GM23338 (cell line): ENCODE measurements around the gene ADCY7. TPM values are rescaled to one million over a fixed set of nuclear protein-coding genes. Genes with fewer than 3 reads are reported as not detected.

ENCODE experiments used
- ATAC-seq: fragments of 200-7000 bp; cut with Tn5 transposase; 3 replicates; pipeline ENCODE4 v1.9.1; 2020
- DNase-seq: peaks from one replicate; pipeline ENCODE4 v3.0.0-alpha.2; 2015; ENCODE audit warnings: low spot score
- H2AFZ ChIP-seq: fragments of 200-600 bp; sonication (generic); 2 replicates; pipeline ENCODE4 v1.8.0; 2016; ENCODE audit warnings: antibody characterized with exemption, mild to moderate bottlenecking, moderate library complexity
- H3F3A ChIP-seq: fragments of 200-600 bp; sonication (generic); replicated peaks from 2 replicates; pipeline ENCODE4 v1.8.0; 2017; ENCODE audit warnings: antibody characterized with exemption, mixed run types, low read depth
- H3K27ac ChIP-seq: fragments of 200-600 bp; sonication (generic); 2 replicates; pipeline ENCODE4 v1.6.1; 2016; ENCODE audit warnings: low read depth
- H3K27me3 ChIP-seq: fragments of 200-600 bp; sonication (generic); 2 replicates; pipeline ENCODE4 v1.8.0; 2016; ENCODE audit warnings: mild to moderate bottlenecking, mixed run types, moderate library complexity; ENCODE audit not compliant: insufficient read depth
- H3K36me3 ChIP-seq: fragments of 200-600 bp; sonication (generic); 2 replicates; pipeline ENCODE4 v1.8.0; 2016; ENCODE audit warnings: mild to moderate bottlenecking; ENCODE audit not compliant: insufficient read depth
- H3K4me1 ChIP-seq: fragments of 200-600 bp; sonication (generic); 2 replicates; pipeline ENCODE4 v1.8.0; 2016; ENCODE audit warnings: mild to moderate bottlenecking, moderate library complexity; ENCODE audit not compliant: insufficient read depth
- H3K4me2 ChIP-seq: fragments of 200-600 bp; sonication (generic); 2 replicates; pipeline ENCODE4 v1.7.1; 2017; ENCODE audit warnings: mixed run types
- H3K4me3 ChIP-seq: fragments of 200-600 bp; sonication (generic); 2 replicates; pipeline ENCODE4 v1.6.1; 2016; ENCODE audit warnings: mixed run types
- H3K79me2 ChIP-seq: fragments of 200-600 bp; sonication (generic); replicated peaks from 2 replicates; pipeline ENCODE4 v1.8.0; 2017; ENCODE audit warnings: mild to moderate bottlenecking; ENCODE audit not compliant: insufficient read depth
- H3K9me2 ChIP-seq: fragments of 200-600 bp; sonication (generic); 2 replicates; pipeline ENCODE4 v1.8.0; 2017; ENCODE audit not compliant: insufficient read depth
- H4K20me1 ChIP-seq: fragments of 200-600 bp; sonication (generic); replicated peaks from 2 replicates; pipeline ENCODE4 v1.8.0; 2017; ENCODE audit warnings: mild to moderate bottlenecking; ENCODE audit not compliant: insufficient read depth
- H3K27ac Mint-ChIP-seq: 2 replicates; pipeline ENCODE4 v1.8.0; 2020; ENCODE audit warnings: inconsistent platforms, mild to moderate bottlenecking, moderate library complexity, mixed read lengths
- H3K27me3 Mint-ChIP-seq: 3 replicates; pipeline ENCODE4 v1.8.0; 2022; ENCODE audit warnings: low read depth, mild to moderate bottlenecking, moderate library complexity, mixed read lengths, inconsistent platforms; ENCODE audit not compliant: insufficient read depth, poor library complexity
- H3K36me3 Mint-ChIP-seq: 3 replicates; pipeline ENCODE4 v1.8.0; 2021; ENCODE audit warnings: low read depth, mild to moderate bottlenecking, inconsistent platforms, moderate library complexity, mixed read lengths
- H3K4me1 Mint-ChIP-seq: 3 replicates; pipeline ENCODE4 v1.8.0; 2020; ENCODE audit warnings: mild to moderate bottlenecking, inconsistent platforms, mixed read lengths
- H3K4me3 Mint-ChIP-seq: 3 replicates; pipeline ENCODE4 v1.8.0; 2021; ENCODE audit warnings: moderate library complexity, mild to moderate bottlenecking, inconsistent platforms, mixed read lengths
- H3K9me3 Mint-ChIP-seq: 3 replicates; pipeline ENCODE4 v1.8.0; 2020; ENCODE audit warnings: moderate library complexity, mild to moderate bottlenecking, inconsistent platforms, mixed read lengths
- CREB1 ChIP-seq: fragments of 250-450 bp; sonication (Bioruptor Pico); IDR thresholded peaks from 2 replicates; pipeline ENCODE4 v1.5.0; 2020; ENCODE audit warnings: low read depth, mild to moderate bottlenecking, moderate library complexity
- CTCF ChIP-seq, 2 experiments: fragments of 200-600 bp in 1 of 2; sonication (generic) in 1 of 2; conservative IDR thresholded peaks; 2 replicates each; pipeline versions ENCODE4 v1.5.1 to v1.6.1; 2016 to 2017; ENCODE audit warnings: antibody characterized with exemption in 2 of 2, low read depth in 2 of 2, mild to moderate bottlenecking in 2 of 2, moderate library complexity in 1 of 2
- EZH2 ChIP-seq: fragments of 200-600 bp; sonication (generic); IDR thresholded peaks from one replicate; pipeline ENCODE4 v1.8.0; 2017; ENCODE audit warnings: antibody characterized with exemption, mild to moderate bottlenecking, low read depth; ENCODE audit not compliant: unreplicated experiment
- EZH2phosphoT487 ChIP-seq: fragments of 200-600 bp; sonication (generic); IDR thresholded peaks from one replicate; pipeline ENCODE4 v1.8.1; 2018; ENCODE audit warnings: antibody characterized with exemption; ENCODE audit not compliant: unreplicated experiment
- JUNB ChIP-seq: IDR thresholded peaks from one replicate; pipeline ENCODE4 v1.6.1; 2016; ENCODE audit warnings: antibody characterized with exemption; ENCODE audit not compliant: unreplicated experiment
- NANOG ChIP-seq: IDR thresholded peaks from 2 replicates; pipeline ENCODE4 v1.6.1; 2016; ENCODE audit warnings: antibody characterized with exemption, borderline replicate concordance
- POLR2AphosphoS5 ChIP-seq: IDR thresholded peaks from 2 replicates; pipeline ENCODE4 v1.6.1; 2016; ENCODE audit warnings: antibody characterized with exemption, low read depth
- STAT1 ChIP-seq: IDR thresholded peaks from one replicate; pipeline ENCODE4 v1.6.1; 2016; ENCODE audit warnings: antibody characterized with exemption; ENCODE audit not compliant: unreplicated experiment
- ZNF331 ChIP-seq: fragments of 250-450 bp; sonication (Bioruptor Pico); IDR thresholded peaks from 2 replicates; pipeline ENCODE4 v1.5.0; 2020; ENCODE audit warnings: low read depth, mild to moderate bottlenecking, moderate library complexity
- polyA plus RNA-seq: library from polyadenylated mRNA; unstranded; fragments of >200 nt; fragmentation: Nextera tagmentation; extraction: Ambion mirVana; gene quantifications from 2 replicates; pipeline ENCODE4 v1.2.1, GENCODE V29; 2016
- total RNA-seq: library from RNA; depleted of rRNA; stranded (reverse); fragments of >200 nt; shearing (Covaris generic); gene quantifications from 2 replicates; pipeline ENCODE4 v1.2.3, GENCODE V29; 2014
- TF ChIP-seq, protein P1 (sequence below): IDR thresholded peaks from one replicate; pipeline ENCODE4 v1.6.1; 2018; ENCODE audit warnings: antibody characterized with exemption; ENCODE audit not compliant: unreplicated experiment
- TF ChIP-seq, protein P2 (sequence below): IDR thresholded peaks from 2 replicates; pipeline ENCODE4 v1.6.1; 2016; ENCODE audit warnings: antibody characterized with exemption

ADCY7 gene
- total and polyA plus RNA-seq, 2 experiments from 2014 or later, result 2.4 to 10.5 TPM

GRCh38 chr16:50336884-50337283 lies 70.5 kb downstream of the ADCY7 start (continued):
- TF ChIP-seq CTCF (conservative IDR thresholded peaks at IDR 0.05; ENCODE audit: low read depth in 2 of 2) (no peak), ZNF331 (CRISPR knock-in tag) (no peak), NANOG (no peak)
- TF ChIP-seq, protein P1, sequence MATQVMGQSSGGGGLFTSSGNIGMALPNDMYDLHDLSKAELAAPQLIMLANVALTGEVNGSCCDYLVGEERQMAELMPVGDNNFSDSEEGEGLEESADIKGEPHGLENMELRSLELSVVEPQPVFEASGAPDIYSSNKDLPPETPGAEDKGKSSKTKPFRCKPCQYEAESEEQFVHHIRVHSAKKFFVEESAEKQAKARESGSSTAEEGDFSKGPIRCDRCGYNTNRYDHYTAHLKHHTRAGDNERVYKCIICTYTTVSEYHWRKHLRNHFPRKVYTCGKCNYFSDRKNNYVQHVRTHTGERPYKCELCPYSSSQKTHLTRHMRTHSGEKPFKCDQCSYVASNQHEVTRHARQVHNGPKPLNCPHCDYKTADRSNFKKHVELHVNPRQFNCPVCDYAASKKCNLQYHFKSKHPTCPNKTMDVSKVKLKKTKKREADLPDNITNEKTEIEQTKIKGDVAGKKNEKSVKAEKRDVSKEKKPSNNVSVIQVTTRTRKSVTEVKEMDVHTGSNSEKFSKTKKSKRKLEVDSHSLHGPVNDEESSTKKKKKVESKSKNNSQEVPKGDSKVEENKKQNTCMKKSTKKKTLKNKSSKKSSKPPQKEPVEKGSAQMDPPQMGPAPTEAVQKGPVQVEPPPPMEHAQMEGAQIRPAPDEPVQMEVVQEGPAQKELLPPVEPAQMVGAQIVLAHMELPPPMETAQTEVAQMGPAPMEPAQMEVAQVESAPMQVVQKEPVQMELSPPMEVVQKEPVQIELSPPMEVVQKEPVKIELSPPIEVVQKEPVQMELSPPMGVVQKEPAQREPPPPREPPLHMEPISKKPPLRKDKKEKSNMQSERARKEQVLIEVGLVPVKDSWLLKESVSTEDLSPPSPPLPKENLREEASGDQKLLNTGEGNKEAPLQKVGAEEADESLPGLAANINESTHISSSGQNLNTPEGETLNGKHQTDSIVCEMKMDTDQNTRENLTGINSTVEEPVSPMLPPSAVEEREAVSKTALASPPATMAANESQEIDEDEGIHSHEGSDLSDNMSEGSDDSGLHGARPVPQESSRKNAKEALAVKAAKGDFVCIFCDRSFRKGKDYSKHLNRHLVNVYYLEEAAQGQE, result no peak

- Histone ChIP-seq H3K9me2 (no peaks in the 10 kb centered on the region), H3K4me1 (no peaks in the 10 kb centered on the region), H3F3A (no peaks in the 10 kb centered on the region), H3K4me3 (no peak overlapping the region), H3K27me3 (no peaks in the 10 kb centered on the region), H3K79me2 (peaks cover 9% of the 10 kb centered on the region), H2AFZ (no peak overlapping the region), H3K4me2 (no peak overlapping the region), H4K20me1 (peaks cover 6% of the 10 kb centered on the region; the same call in 1 of the 2 replicates), H3K27ac (no peak overlapping the region), H3K36me3 (peaks cover 23% of the 10 kb centered on the region; the same call in 1 of the 2 replicates)
- Mint-ChIP-seq H3K36me3 (peaks cover 52% of the 10 kb centered on the region), H3K4me3 (no peak overlapping the region), H3K4me1 (peaks cover 6% of the 10 kb centered on the region; the same call in 2 of the 3 replicates), H3K27ac (no peak overlapping the region), H3K27me3 (no peaks in the 10 kb centered on the region), H3K9me3 (no peaks in the 10 kb centered on the region)
- ATAC-seq (no peak), DNase-seq (no peak)
- TF ChIP-seq POLR2AphosphoS5 (no peak), CREB1 (CRISPR knock-in tag) (no peak), EZH2 (no peak), JUNB (no peak), STAT1 (no peak), ZNF331 (CRISPR knock-in tag) (no peak), EZH2phosphoT487 (no peak), NANOG (no peak), CTCF (conservative IDR thresholded peaks at IDR 0.05; ENCODE audit: low read depth in 2 of 2) (no peak)
- TF ChIP-seq, protein P2, sequence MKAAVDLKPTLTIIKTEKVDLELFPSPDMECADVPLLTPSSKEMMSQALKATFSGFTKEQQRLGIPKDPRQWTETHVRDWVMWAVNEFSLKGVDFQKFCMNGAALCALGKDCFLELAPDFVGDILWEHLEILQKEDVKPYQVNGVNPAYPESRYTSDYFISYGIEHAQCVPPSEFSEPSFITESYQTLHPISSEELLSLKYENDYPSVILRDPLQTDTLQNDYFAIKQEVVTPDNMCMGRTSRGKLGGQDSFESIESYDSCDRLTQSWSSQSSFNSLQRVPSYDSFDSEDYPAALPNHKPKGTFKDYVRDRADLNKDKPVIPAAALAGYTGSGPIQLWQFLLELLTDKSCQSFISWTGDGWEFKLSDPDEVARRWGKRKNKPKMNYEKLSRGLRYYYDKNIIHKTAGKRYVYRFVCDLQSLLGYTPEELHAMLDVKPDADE, result no peak
- TF ChIP-seq, protein P1, result no peak
Observed at GRCh38 chr16:50338371-50339231, 72.2 kb downstream of the ADCY7 start.
